IPS-NIHi7 (cell line): ENCODE results near the gene ST3GAL4.

ENCODE experiments used
- DNase-seq: peaks from one replicate; pipeline ENCODE4 v3.0.0; 2012; ENCODE audit warnings: mixed read lengths; ENCODE audit errors: extremely low spot score

The ST3GAL4 gene

GRCh38 chr11:126422446-126422845 is 67.0 kb downstream of the ST3GAL4 start:
- DNase-seq, result no peak

DNA sequence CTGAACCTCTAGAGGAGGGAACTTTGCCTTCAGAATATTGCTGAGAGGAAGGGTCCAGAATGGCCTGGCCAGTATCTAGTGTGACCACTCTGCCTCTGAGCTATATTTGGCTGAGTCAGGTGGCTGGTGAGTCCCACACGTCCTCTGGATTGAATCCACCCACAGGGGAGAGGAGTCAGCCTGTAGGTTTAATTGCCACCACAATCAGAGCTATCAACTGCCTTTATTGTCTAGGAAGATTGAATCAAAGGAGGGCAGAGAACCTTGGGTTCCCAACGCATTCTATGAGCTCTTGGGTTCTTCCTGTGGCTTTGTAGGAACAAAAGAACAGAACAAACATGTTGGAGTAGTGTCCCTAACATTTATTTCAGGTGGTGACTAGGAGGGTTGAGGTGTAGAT is 67.7 kb downstream of the ST3GAL4 start:
- no peak for DNase-seq

DNA sequence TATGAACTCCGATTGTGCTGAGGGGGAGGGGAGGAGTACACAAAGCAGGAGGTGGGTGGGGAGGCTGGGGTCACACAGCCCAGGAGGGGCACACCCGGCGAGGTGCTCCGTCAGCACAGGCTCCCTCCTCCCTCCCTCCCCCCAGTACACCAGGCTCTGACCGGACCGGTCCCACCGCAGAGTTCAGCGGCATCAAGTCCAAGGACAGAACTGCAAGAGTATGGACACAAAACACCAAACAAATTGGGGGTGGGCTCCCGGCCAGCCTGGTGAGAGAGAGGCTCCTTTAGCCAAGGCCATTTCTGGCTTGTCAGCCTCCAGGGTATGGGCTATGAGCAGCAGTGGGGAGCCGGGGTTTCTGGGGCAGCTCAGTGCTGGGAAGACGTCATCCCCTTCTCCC is 68.3 kb downstream of the ST3GAL4 start:
- DNase-seq, result no peak

GRCh38 chr11:126424471-126425039 is 69.1 kb downstream of the ST3GAL4 start:
- DNase-seq, result no peak

GRCh38 chr11:126426106-126426505 is 70.6 kb downstream of the ST3GAL4 start:
- DNase-seq, result no peak

GRCh38 chr11:126426820-126427749 is 71.6 kb downstream of the ST3GAL4 start:
- DNase-seq, result no peak

DNA sequence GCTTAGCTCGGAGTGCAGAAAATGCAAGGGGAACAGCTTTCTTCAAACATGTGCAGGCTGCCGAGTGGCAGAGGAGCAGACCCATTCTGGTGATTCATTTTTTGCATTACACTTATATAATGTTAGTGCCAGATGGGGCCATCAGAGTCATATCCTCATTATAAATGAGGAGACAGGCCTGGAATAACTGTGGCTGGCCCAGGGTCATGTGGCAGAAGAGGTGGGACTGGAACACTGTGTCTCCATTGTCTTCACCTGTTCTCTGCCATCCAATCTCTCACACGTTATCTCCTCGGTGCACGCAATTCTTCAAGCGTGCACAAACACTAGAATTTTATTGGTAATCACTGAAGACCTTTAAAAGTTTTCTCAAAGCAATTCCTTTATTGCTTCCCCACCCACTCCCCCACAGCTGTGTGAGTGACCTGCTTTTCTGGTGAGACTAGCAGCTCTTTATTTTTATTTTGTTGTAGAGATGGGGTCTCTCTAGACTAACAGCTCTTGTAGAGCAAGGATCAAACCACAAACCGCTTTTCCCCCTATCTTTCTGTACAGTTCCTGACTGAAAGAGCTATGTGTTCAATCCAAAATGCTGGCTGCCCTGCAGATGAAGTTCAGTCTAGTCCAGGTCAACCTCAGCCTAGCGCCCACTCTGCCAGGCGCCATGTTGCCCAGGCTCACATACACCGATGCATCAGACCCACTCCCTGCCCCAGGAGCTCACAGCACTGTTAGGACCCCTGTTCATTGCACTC is 75.3 kb downstream of the ST3GAL4 start:
- DNase-seq, result no peak

- no peak for DNase-seq
Observed at GRCh38 chr11:126431401-126432064, 76.0 kb downstream of the ST3GAL4 start.

DNA sequence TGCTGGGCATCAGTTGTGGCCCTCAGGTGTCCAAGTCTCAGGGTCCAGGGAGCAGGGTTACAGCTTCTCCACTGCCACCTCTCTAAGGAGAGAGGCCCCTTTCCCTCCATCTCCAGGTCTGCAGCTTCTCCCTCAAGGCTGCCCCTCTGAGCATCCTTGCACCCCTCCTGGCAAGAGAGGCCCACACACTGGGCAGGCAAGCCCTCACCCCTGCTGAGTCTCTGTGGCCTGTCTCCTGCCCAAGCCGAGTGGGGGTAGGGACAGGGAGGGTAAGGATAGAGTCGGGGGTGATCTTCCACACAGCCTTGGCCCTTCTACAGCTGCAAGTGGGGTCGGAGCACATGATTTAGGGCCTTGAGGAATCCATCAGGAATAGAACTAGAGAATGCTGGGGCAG is 76.6 kb downstream of the ST3GAL4 start:
- DNase-seq, result no peak

GRCh38 chr11:126432525-126432924 is 77.0 kb downstream of the ST3GAL4 start:
- DNase-seq, result no peak

- no peak for DNase-seq
Observed at GRCh38 chr11:126433244-126433846, 77.9 kb downstream of the ST3GAL4 start.

DNA sequence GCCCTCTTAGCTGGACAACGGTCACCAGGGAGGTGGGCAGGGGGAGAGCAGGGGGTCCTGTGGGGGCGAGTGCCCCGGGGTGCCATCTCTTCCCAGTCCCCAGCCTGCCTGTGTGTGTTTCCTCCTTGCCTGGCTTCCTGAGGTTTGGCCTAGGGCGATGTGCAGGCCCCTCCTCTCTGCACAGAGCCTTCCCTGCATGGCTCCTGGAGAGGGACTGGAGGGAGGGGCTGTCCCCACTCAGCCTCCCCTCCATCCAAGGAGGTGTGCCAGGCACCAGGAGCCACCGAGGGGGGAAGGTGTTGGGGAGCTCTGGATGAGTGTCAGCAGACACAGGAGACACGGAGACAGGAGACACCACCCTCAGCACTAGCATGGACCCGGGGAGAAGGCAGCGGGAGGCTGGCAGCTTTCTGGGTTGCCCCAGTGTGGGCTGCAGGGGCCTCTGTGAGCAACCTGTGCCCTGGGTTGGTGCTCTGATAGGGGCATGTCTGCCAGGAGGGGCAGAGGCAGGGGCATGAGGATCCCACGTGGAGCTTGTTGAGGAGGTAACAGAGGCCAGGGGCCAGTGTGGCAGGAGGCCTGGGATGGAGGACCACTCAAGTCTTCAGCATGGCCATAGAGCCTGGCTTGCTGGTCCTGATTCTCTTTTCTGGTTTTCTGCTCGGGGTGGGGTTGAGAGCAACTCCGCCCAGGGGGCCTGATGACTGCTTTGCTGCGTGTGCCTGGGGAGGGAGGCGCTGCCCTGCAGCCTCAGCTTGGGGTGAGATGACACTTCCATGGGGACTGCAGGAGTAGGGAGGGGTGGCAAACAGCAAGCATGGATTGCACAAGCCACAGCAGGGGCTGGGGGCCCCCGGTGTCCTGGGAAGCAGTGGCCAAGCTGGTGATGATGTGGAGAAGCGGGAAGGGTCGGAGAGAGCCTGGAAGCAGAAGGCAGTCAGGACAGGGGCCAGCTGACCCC is 78.8 kb downstream of the ST3GAL4 start:
- no peak for DNase-seq

- peak; percentile 52 for DNase-seq
Observed at GRCh38 chr11:126434950-126435335, 79.5 kb downstream of the ST3GAL4 start.

- no peak for DNase-seq
Observed at GRCh38 chr11:126436209-126436755, 80.8 kb downstream of the ST3GAL4 start.

GRCh38 chr11:126437731-126438130 is 82.2 kb downstream of the ST3GAL4 start:
- no peak for DNase-seq

DNA sequence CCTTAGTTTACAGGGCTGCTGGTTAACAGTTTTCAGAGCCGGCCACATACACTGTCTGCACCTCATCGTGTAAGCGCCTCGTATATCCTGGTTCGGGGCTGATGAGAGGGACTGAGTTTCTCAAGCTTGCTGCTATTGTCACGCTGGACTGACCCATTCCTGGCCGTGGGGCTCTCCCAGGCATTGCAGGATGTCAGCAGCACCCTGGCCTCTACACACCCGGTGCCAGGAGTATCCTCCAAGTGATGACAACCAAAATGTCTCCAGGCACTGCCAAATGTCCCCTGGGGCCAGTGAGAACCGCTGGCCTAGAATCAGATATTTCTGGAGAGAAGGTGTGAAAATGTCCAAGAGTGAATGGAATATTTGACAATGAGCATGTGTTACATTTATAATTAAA is 82.8 kb downstream of the ST3GAL4 start:
- no peak for DNase-seq

GRCh38 chr11:126438691-126439090 is 83.2 kb downstream of the ST3GAL4 start:
- DNase-seq, result no peak

- no peak for DNase-seq
Observed at GRCh38 chr11:126440276-126440675, 84.8 kb downstream of the ST3GAL4 start.

DNA sequence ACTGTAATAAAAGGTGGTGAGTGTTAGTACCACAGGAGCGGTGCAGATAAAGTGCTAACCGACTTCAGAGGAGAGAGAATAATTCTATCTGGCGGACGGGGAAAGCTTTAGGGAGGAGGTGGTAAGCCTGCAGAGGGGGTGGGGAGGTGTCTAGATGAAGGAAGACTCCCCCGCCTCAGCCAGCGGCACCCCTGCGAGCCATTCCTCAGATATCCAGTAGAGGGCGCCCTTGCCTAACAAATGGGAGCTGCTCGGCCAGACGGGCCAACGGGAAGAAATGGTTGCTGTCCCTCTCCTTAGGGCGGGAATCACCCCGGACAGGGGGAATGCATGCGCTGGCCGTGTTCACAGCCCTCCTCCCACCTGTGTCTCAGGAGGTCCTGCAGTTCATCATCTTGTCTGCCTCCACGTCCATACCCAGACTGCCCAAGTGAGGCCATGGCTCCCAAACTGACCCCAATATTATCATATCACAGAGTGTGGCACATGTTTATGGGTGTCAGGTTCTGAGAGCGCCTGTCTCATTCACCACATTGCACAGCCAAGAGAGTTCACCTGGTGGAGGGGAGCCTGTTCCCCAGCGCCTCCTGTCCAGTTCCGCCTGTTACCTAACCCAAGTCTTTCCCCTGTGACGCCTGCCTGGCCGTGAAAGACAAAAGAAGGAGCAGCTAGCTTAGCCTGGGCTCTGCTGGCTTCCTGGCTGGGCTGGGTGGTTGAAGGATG is 85.5 kb downstream of the ST3GAL4 start:
- peak; percentile 98 for DNase-seq
